GM18526 (cell line): ENCODE data around the gene GPM6B.

Source experiments
- POLR2A ChIP-seq: IDR thresholded peaks from 3 replicates; pipeline ENCODE4 v1.6.1; 2011; ENCODE audit not compliant: insufficient read length; ENCODE audit errors: extremely low read depth

The GPM6B gene

DNA sequence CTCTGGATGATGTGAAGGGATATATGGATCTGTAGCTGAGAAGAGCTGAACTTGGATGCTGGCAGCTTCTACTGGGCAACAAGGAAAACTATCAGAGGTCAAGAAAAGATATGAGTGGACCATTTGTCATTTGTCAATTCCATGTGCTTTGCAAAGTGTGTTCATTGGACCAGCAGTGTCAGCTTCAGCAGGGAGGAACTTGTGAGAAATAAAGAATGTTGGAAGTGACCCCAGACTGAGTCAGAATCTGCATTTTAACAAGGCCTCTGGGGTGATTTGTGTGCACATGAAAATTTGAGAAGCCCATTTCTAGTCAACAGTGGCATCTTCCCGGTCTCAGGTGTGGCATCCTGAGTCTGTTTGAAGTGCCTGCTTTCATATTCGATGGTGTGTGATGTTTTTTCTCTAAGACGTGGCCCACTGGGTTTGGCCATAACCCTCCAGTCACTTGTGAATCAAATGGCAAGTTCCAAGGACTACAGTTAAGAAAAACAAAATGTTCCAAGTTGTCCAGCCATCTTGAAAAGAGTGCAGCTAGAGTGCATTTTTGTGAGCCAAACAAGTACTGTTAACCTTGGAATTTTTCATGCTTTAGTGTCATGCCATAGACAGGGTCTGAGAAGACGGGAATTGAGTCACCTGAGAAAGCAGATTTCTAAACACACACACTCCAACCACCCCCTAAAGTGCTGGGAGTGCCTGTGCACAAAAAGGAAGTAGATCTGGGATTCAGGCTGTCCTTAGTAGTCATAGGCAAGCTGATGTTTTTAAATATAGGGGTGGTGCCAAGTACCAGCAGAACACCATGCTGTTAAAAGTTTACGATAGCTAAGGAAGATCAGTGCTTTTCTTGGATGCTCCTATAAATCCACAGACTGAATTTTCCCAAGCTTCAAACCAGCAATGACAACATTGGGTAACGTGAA is 26.4 kb downstream of the GPM6B start:
- no peak for TF ChIP-seq POLR2A

GRCh38 chrX:13786048-13786447 is 30.8 kb downstream of the GPM6B start:
- TF ChIP-seq POLR2A: no peak

DNA sequence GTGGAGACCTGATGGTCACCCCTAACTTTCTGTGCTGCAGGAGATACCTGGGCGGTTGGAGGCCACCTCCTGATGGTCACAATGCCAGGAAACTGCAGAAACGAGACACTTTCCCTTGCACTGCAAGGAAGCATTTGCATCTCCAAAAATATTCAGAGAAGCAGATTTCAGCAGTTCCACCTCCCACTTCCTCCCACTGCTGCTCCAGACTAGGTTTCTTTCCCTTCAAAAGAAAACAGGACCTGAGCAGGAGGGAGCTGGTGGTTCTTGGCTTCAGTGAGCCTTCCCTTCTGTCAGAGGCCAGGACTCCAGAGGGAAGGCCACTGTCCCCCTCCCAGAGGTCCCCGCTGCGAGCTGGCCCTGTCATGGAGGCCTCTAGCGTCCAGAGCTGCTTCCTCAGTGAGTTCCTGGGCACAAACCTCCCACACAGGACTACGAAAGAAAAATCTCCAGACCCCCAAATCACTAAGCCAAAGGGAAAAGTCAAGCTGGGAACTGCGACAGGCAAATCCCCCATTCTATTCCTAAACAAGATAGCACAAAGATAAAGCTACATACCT is 35.9 kb downstream of the GPM6B start:
- no peak for TF ChIP-seq POLR2A

- TF ChIP-seq POLR2A: no peak
Measured at GRCh38 chrX:13778916-13779315, 38.0 kb downstream of the GPM6B start.

DNA sequence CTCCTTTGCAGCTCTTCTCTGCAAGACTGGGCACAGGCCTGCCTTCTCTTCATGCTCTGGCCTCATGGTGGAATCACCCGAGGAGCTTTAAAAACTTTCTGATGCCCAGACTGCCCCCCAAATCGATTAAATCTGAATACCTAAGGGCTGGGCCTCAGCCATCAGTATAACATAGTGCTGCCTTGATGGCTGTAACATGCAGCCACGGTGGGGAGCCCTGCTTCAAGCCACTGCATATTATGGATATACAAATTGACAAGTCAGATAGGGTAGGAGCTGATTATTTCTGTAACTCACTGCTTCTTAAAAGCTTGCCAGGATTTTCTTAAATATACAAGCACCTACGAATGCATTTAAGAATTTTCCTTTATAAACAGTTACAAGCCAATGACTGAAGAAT is 40.5 kb downstream of the GPM6B start:
- no peak for TF ChIP-seq POLR2A

- TF ChIP-seq POLR2A: no peak
Measured at GRCh38 chrX:13775837-13776236, 41.1 kb downstream of the GPM6B start.

GRCh38 chrX:13774696-13775095 is 42.2 kb downstream of the GPM6B start:
- TF ChIP-seq POLR2A: no peak

GRCh38 chrX:13770013-13770535 is 46.8 kb downstream of the GPM6B start:
- TF ChIP-seq POLR2A: no peak

DNA sequence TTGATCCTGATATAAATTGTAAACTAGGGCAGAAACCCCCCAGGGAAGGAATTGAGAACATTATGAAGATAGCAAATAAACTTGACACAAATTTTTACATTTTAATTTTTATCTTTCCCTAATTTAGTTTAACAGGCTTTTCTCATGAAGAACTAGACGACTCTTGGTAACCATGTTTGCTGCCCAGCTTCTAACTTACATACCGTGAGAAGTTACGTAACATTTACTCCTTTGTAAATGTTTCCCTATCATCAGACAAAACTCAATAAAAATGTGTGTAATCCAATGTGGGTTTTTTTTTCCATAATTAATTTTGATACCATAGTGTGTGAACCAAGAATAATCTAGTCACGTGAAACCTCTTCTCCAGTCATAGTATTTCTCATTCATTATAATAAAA is 48.0 kb downstream of the GPM6B start:
- no peak for TF ChIP-seq POLR2A

- TF ChIP-seq POLR2A: no peak
Measured at GRCh38 chrX:13764765-13765164, 52.1 kb downstream of the GPM6B start.

GRCh38 chrX:13764281-13764680 is 52.6 kb downstream of the GPM6B start:
- no peak for TF ChIP-seq POLR2A

- TF ChIP-seq POLR2A: no peak
Measured at GRCh38 chrX:13763489-13763888, 53.4 kb downstream of the GPM6B start.

DNA sequence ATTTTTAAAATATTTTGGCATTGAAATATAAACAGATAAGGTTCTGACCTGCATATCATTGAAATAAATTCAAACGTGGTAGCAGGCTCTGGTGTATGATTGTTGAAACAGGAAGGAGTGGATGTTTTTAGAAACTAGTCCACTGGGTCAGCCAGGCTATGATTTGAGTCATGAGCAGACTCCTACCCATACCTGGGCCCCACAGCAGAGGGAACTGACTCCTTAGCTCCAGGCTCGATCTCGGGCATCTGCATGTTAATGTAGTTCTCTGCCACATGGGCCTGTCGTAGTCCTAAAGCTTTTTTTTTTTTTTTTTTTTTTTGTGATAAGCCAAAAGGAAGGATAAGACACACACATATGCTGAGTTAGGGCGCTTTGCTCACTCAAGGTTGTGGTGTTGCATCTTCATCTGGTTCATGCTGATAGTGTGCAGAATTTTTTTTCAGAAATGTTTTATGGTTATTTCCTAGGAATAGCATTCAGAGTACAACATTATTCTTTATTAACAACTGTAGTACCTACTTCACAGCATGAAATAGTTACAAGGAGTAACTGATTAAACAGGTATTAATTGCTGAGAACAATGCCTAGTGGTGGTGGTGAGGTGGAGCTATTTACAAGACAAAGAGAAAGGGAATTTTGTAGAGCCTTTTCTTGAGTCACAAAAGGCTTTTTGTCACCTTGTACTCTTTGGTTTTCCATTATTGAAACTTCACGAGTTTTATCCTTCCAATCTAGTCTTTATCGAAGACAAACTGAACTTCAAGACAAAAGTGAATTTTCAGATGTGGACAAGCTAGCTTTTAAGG is 55.1 kb downstream of the GPM6B start:
- no peak for TF ChIP-seq POLR2A

- TF ChIP-seq POLR2A: no peak
Measured at GRCh38 chrX:13760426-13760825, 56.5 kb downstream of the GPM6B start.

GRCh38 chrX:13759152-13759718 is 57.7 kb downstream of the GPM6B start:
- TF ChIP-seq POLR2A: no peak
